HG02588 (cell line): ENCODE results near the gene CNTRL.

ENCODE experiments used
- ATAC-seq: cut with Tn5 transposase; IDR thresholded peaks from one replicate; pipeline ENCODE4 v1.9.1; 2021; ENCODE audit warnings: mild to moderate bottlenecking, moderate library complexity; ENCODE audit not compliant: unreplicated experiment

Gene CNTRL

GRCh38 chr9:121222524-121223171 lies 147.9 kb downstream of the CNTRL start:
- no peak for ATAC-seq

- ATAC-seq: no peak
Measured at GRCh38 chr9:121225240-121225639, 150.5 kb downstream of the CNTRL start.

GRCh38 chr9:121226175-121226574 lies 151.4 kb downstream of the CNTRL start:
- ATAC-seq: no peak
